Right renal pelvis (tissue), 4 donors: Measurements from ENCODE around the gene ABCG1. TPM values are rescaled to one million over a fixed set of nuclear protein-coding genes. Genes with fewer than 3 reads are reported as not detected.
"Not testable (repeated sequence)": the region's sequence is repeated elsewhere in the genome, so short reads cannot be mapped to it uniquely, and the experiment has no call there.

Experiments used
- DNase-seq, 4 donors: peaks; one replicate each; pipeline ENCODE4 v3.0.0-alpha.2; 2013; ENCODE audit warnings: low read depth in 4 of 4, low spot score in 3 of 4, missing footprints in 1 of 4
- polyA plus RNA-seq, 4 donors: library from polyadenylated mRNA; unstranded; fragments of 120-200 nt; gene quantifications; one replicate each; pipeline ENCODE4 v1.2.1, GENCODE V29; 2013; ENCODE audit not compliant: insufficient read length in 4 of 4

The ABCG1 gene
- polyA plus RNA-seq, 4 donors = 8.5 to 11.5 (median 10.3) TPM

GRCh38 chr21:42287193-42288083 is 68.5 kb downstream of the ABCG1 start:
- no peak for DNase-seq

GRCh38 chr21:42288962-42289361 is 70.0 kb downstream of the ABCG1 start:
- DNase-seq = no peak

GRCh38 chr21:42289926-42290325 is 71.0 kb downstream of the ABCG1 start:
- DNase-seq = no peak

GRCh38 chr21:42290505-42290904 is 71.6 kb downstream of the ABCG1 start:
- DNase-seq = no peak

GRCh38 chr21:42291003-42291750 is 72.2 kb downstream of the ABCG1 start:
- no peak for DNase-seq

- no peak for DNase-seq
Measured at GRCh38 chr21:42291751-42292562, 73.0 kb downstream of the ABCG1 start.

GRCh38 chr21:42292563-42293142 is 73.7 kb downstream of the ABCG1 start:
- not testable (repeated sequence) for DNase-seq

- no peak for DNase-seq
Measured at GRCh38 chr21:42293649-42294272, 74.8 kb downstream of the ABCG1 start.

GRCh38 chr21:42294273-42294880 is 75.4 kb downstream of the ABCG1 start:
- no peak for DNase-seq

GRCh38 chr21:42295845-42296244 is 76.9 kb downstream of the ABCG1 start:
- DNase-seq = no peak

GRCh38 chr21:42296501-42296900 is 77.6 kb downstream of the ABCG1 start:
- no peak for DNase-seq

- DNase-seq = no peak
Measured at GRCh38 chr21:42297377-42297776, 78.4 kb downstream of the ABCG1 start.

GRCh38 chr21:42298237-42298636 is 79.3 kb downstream of the ABCG1 start:
- DNase-seq = no peak

GRCh38 chr21:42298657-42299056 is 79.7 kb downstream of the ABCG1 start:
- no peak for DNase-seq

GRCh38 chr21:42299324-42300044 is 80.5 kb downstream of the ABCG1 start:
- no peak for DNase-seq

- no peak for DNase-seq
Measured at GRCh38 chr21:42300045-42300583, 81.2 kb downstream of the ABCG1 start.

GRCh38 chr21:42300956-42301355 is 82.0 kb downstream of the ABCG1 start:
- no peak for DNase-seq

- no peak for DNase-seq
Measured at GRCh38 chr21:42301371-42302075, 82.6 kb downstream of the ABCG1 start.
